Fibroblast of lung (primary cell): ENCODE measurements around the gene ARHGEF38. TPM values are rescaled to one million over a fixed set of nuclear protein-coding genes. Genes with fewer than 3 reads are reported as not detected.
"Not testable (repeated sequence)": the region's sequence is repeated elsewhere in the genome, so short reads cannot be mapped to it uniquely, and the experiment has no call there.

Experiments used
- DNase-seq, 2 donors: peaks; one replicate each; pipeline versions ENCODE4 v3.0.0 to v3.0.0-alpha.2; 2010; ENCODE audit warnings: low read depth in 2 of 2
- H2AFZ ChIP-seq: 2 replicates; pipeline ENCODE4 v1.5.1; 2012; ENCODE audit warnings: low read length, control low read depth, inconsistent platforms
- H3K27ac ChIP-seq: 2 replicates; pipeline ENCODE4 v1.5.1; 2011; ENCODE audit warnings: low read length, control low read depth; ENCODE audit not compliant: insufficient read depth
- H3K27me3 ChIP-seq: 2 replicates; pipeline ENCODE4 v1.5.1; 2011; ENCODE audit warnings: mild to moderate bottlenecking, low read length; ENCODE audit not compliant: control insufficient read depth, insufficient read depth
- H3K36me3 ChIP-seq: 2 replicates; pipeline ENCODE4 v1.5.1; 2011; ENCODE audit warnings: low read length; ENCODE audit not compliant: control insufficient read depth, insufficient read depth
- H3K4me1 ChIP-seq: 2 replicates; pipeline ENCODE4 v1.5.1; 2011; ENCODE audit warnings: low read length; ENCODE audit not compliant: control insufficient read depth, insufficient read depth; ENCODE audit errors: extremely low read depth
- H3K4me2 ChIP-seq: 2 replicates; pipeline ENCODE4 v1.5.1; 2011; ENCODE audit warnings: low read length, control low read depth; ENCODE audit not compliant: insufficient read depth; ENCODE audit errors: extremely low read depth
- H3K4me3 ChIP-seq, 4 experiments: fragments of 200-600 bp in 1 of 4; sonication (generic) in 1 of 4; replicated peaks in 1 of 4; 2 replicates each; pipeline ENCODE4 v1.5.1; 2011 to 2016; ENCODE audit warnings: low read length in 4 of 4, low read depth in 3 of 4, mild to moderate bottlenecking in 3 of 4, control low read depth in 2 of 4, inconsistent platforms in 1 of 4, mixed read lengths in 1 of 4; ENCODE audit not compliant: insufficient read depth in 1 of 4; ENCODE audit errors: control extremely low read depth in 1 of 4
- H3K79me2 ChIP-seq: 2 replicates; pipeline ENCODE4 v1.5.1; 2012; ENCODE audit warnings: mild to moderate bottlenecking, low read length, inconsistent platforms; ENCODE audit not compliant: control insufficient read depth, insufficient read depth
- H3K9ac ChIP-seq: 2 replicates; pipeline ENCODE4 v1.5.1; 2011; ENCODE audit warnings: mild to moderate bottlenecking, low read length, control low read depth; ENCODE audit not compliant: insufficient read depth
- H3K9me3 ChIP-seq: 2 replicates; pipeline ENCODE4 v1.5.1; 2012; ENCODE audit warnings: low read depth, low read length; ENCODE audit not compliant: control insufficient read depth, insufficient read depth
- H4K20me1 ChIP-seq: 2 replicates; pipeline ENCODE4 v1.5.1; 2011; ENCODE audit warnings: low read length; ENCODE audit not compliant: control insufficient read depth, insufficient read depth; ENCODE audit errors: extremely low read depth
- EZH2 ChIP-seq: IDR thresholded peaks from 2 replicates; pipeline ENCODE4 v1.5.1; 2012; ENCODE audit warnings: low read length, control low read depth, mild to moderate bottlenecking; ENCODE audit errors: missing control alignments
- polyA plus RNA-seq, 2 donors: library from polyadenylated mRNA; depleted of rRNA in 1 of 2; stranded (reverse) in 1 of 2; unstranded in 1 of 2; fragments of >200 nt; gene quantifications; 2 replicates each; pipeline ENCODE4 v1.2.1, GENCODE V29; 2011 to 2012; ENCODE audit warnings: missing spikeins in 1 of 2
- total RNA-seq: library from RNA; depleted of rRNA; stranded (reverse); fragments of >200 nt; gene quantifications from 2 replicates; pipeline ENCODE4 v1.2.1, GENCODE V29; 2014
- TF ChIP-seq, protein P1 (sequence below), 2 donors: IDR thresholded peaks in 1 of 2; conservative IDR thresholded peaks in 1 of 2; 1 replicate in 1 of 2; 2 replicates in 1 of 2; pipeline ENCODE4 v1.5.1; 2011 to 2012; ENCODE audit warnings: low read length in 2 of 2, control low read depth in 1 of 2, inconsistent platforms in 1 of 2, low read depth in 1 of 2, mild to moderate bottlenecking in 1 of 2

The ARHGEF38 gene
- total and polyA plus RNA-seq, 2 donors (not counting 1 experiment from before 2014, with no cell fraction given): not detected

DNA sequence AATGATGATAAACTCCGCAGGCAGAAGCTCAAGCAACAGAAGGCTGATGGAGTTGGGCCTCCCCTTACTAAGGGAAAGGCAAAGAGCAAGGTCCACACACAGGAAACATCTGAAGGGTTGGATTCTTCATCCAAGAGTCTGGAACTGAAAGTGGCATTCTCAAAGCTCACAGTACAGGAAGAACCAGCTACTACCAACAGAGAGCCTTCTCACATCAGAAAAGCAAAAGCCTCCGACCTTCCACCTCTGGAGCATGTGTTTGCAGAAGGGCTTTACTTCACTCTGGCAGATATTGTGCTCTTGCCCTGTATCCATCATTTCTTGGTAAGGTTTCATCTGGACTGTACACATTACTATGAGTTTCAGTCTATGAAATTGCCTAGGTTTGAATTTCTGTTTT lies 166.8 kb downstream of the ARHGEF38 start:
- H3K4me3 ChIP-seq: no peak overlapping the region
- H3K27me3 ChIP-seq: no peaks in the 10 kb centered on the region
- peaks cover 2% of the 10 kb centered on the region for H3K79me2 ChIP-seq
- TF ChIP-seq EZH2: no peak
- TF ChIP-seq, protein P1, sequence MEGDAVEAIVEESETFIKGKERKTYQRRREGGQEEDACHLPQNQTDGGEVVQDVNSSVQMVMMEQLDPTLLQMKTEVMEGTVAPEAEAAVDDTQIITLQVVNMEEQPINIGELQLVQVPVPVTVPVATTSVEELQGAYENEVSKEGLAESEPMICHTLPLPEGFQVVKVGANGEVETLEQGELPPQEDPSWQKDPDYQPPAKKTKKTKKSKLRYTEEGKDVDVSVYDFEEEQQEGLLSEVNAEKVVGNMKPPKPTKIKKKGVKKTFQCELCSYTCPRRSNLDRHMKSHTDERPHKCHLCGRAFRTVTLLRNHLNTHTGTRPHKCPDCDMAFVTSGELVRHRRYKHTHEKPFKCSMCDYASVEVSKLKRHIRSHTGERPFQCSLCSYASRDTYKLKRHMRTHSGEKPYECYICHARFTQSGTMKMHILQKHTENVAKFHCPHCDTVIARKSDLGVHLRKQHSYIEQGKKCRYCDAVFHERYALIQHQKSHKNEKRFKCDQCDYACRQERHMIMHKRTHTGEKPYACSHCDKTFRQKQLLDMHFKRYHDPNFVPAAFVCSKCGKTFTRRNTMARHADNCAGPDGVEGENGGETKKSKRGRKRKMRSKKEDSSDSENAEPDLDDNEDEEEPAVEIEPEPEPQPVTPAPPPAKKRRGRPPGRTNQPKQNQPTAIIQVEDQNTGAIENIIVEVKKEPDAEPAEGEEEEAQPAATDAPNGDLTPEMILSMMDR (conservative IDR thresholded peaks at IDR 0.05 in 1 of 2, IDR thresholded peaks at IDR 0.05 in 1 of 2; ENCODE audit: low read depth in 1 of 2, low read length in 2 of 2): no peak
- H3K4me1 ChIP-seq: peaks cover under 1% of the 10 kb centered on the region
- no peak overlapping the region for H3K9ac ChIP-seq
- H2AFZ ChIP-seq: no peak overlapping the region
- no peaks in the 10 kb centered on the region for H3K9me3 ChIP-seq
- no peak overlapping the region for H3K27ac ChIP-seq
- DNase-seq: no peak
- H3K4me2 ChIP-seq: no peak overlapping the region
- H3K36me3 ChIP-seq: no peaks in the 10 kb centered on the region
- H4K20me1 ChIP-seq: no peaks in the 10 kb centered on the region

DNA sequence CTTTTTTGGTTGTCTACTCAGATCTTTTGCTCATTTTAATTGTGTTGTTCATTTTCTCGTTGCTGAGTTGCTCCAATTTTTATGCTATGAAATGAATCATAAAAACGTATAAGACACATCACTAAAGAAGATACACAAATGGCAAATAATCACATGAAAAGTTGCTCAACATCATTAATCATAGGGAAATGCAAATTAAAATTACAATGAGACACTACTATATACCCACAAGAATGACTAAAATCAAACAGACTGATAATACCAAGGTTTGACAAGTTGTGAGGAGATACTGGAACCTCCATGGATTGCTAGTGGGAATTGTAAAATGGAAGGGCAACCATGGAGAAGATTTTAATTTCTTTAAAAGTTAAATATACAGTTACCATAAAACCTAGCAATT lies 173.2 kb downstream of the ARHGEF38 start:
- no peak overlapping the region for H3K9ac ChIP-seq
- no peak overlapping the region for H3K27ac ChIP-seq
- no peaks in the 10 kb centered on the region for H3K79me2 ChIP-seq
- DNase-seq: no peak
- H3K4me1 ChIP-seq: no peaks in the 10 kb centered on the region
- no peak overlapping the region for H3K4me2 ChIP-seq
- H4K20me1 ChIP-seq: no peaks in the 10 kb centered on the region
- H2AFZ ChIP-seq: no peak overlapping the region
- no peaks in the 10 kb centered on the region for H3K9me3 ChIP-seq
- no peak overlapping the region for H3K4me3 ChIP-seq
- TF ChIP-seq, protein P1 (conservative IDR thresholded peaks at IDR 0.05 in 1 of 2, IDR thresholded peaks at IDR 0.05 in 1 of 2; ENCODE audit: low read depth in 1 of 2, low read length in 2 of 2): no peak
- no peak for TF ChIP-seq EZH2
- no peaks in the 10 kb centered on the region for H3K36me3 ChIP-seq
- no peaks in the 10 kb centered on the region for H3K27me3 ChIP-seq

DNA sequence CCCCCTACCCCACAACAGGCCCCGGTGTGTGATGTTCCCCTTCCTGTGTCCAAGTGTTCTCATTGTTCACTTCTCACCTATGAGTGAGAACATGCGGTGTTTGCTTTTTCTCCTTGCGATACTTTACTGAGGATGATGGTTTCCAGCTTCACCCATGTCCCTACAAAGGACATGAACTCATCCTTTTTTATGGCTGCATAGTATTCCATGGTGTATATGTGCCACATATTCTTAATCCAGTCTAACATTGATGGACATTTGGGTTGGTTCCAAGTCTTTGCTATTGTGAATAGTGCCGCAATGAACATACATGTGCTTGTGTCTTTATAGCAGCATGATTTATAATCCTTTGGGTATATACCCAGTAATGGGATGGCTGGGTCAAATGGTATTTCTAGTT lies 177.5 kb downstream of the ARHGEF38 start:
- H2AFZ ChIP-seq, H3K9ac ChIP-seq, H3K79me2 ChIP-seq, H3K27me3 ChIP-seq, H4K20me1 ChIP-seq, H3K4me3 ChIP-seq, H3K27ac ChIP-seq, H3K36me3 ChIP-seq, DNase-seq, H3K4me1 ChIP-seq, H3K4me2 ChIP-seq, H3K9me3 ChIP-seq: not testable (repeated sequence)

Other genes with a start within 250 kb of the ARHGEF38 start
- gene PPA2, start 78.6 kb upstream of the ARHGEF38 start, total RNA-seq: 74.6 and 76.8 TPM in 2 replicates
- gene PPA2, start 78.6 kb upstream of the ARHGEF38 start, polyA plus RNA-seq: 81.6 and 82.6 TPM in 2 replicates
- 19.0 and 24.9 TPM in 2 replicates for gene INTS12, start 156.1 kb downstream of the ARHGEF38 start, total RNA-seq
- gene INTS12, start 156.1 kb downstream of the ARHGEF38 start, polyA plus RNA-seq: 36.0 and 37.7 TPM in 2 replicates
- gene GSTCD, start 156.2 kb downstream of the ARHGEF38 start, total RNA-seq: 10.8 and 10.9 TPM in 2 replicates
- gene GSTCD, start 156.2 kb downstream of the ARHGEF38 start, polyA plus RNA-seq: 8.5 and 12.4 TPM in 2 replicates